Measurements from ENCODE around the gene KRT71.
"Not testable (repeated sequence)": the region's sequence is repeated elsewhere in the genome, so short reads cannot be mapped to it uniquely, and the experiment has no call there.

The KRT71 gene

DNA sequence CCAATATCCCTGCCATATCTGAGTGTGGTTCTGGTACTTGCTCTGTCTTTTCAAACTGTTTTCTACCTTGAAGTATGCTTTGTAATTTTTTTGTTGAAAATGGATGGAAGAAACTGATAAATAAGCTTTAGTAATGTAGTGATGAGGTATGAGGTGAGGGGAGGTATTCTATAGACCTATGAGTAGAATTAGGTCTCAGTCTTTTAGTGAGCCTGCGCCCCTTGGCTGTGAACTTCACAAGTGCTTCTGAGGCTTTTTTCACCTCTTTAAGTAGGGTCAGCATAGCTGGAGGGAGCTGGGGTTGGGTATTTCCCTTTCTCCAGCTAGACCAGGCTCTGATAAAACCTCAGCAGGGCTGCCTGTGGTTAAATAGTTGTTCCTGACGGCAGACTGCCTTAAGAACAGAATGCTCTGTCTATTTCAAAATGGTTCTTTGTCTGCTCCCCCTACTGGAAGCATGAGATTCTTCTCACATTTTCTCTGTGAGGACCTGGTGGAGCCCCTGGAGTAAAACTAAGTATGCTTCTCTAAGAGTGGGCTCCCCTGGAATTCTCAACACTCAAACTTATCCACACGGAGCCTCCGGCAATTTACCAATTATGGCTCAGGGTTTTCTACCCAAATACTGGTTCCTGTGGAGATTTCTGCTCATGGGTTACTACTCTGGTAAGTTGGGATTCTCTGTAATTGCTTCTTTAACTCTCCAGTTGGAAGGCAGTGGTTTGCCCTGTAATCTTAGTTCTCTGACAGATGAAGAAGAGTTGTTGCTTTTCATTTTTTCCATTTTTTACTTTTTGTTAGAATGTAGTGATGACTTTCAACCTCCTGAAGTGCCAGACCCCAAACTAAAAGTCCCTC, 45.9 kb downstream of the KRT71 start:
- no peak overlapping the region for H3K4me3 ChIP-seq (ENCODE audit: low read depth, low read length)
- peak; percentile 48 for DNase-seq (ENCODE audit: low read depth)

DNA sequence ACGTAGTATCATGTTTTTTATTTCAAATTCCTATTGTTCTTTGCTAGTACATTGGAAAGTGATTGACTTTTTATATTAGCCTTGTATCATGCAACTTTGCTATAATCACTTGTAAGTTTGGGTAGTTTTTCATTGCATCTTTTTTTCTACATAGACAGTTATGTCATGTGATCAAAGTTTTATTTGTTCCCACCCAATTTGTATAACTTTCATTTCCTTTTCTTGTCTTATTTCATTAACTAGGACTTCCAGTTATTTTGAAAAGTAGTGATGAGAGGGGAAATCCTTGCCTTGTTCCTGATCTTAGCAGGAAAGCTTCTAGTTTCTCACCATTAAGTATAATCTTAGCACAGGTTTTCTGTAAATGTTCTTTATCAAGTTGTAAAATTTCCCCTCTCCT, 50.1 kb downstream of the KRT71 start:
- no peak overlapping the region for H3K4me3 ChIP-seq (ENCODE audit: low read depth, low read length)
- DNase-seq (ENCODE audit: low read depth) = no peak

DNA sequence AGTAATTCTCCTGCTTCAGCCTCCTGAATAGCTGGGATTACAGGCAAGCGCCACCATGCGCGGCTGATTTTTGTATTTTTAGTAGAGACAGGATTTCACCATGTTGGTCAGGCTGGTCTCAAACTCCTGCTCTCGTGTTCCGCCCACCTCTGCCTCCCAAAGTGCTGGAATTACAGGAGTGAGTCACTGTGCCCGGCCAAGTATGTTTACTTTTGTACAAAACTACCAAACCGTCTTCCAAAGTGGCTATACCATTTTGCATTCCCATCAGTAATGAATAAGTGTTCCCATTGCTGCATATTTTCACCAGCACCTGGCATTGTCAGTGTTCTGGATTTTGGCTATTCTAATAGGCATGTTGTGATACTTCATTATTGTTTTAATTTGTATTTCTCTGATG, 51.5 kb downstream of the KRT71 start:
- DNase-seq (ENCODE audit: low read depth) = no peak
- no peak overlapping the region for H3K4me3 ChIP-seq (ENCODE audit: low read depth, low read length)

DNA sequence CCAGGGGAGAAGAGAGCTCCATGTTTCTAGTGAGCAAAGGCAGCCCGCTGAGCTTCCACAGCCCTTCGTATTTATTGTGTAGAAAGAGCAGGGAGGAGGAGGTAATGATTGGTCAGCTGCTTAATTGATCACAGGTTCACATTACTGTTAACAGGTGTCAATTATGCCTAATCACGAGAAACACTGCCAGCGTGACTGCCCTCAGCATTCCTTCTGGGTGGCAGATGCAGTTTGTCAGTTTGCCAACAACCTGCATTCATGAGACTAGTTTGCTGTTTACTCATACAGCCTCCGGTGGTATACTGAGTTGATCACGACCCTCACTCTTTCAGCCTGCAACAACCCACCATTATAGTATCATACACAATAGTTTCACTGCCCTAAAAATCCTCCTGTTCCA, 52.4 kb downstream of the KRT71 start:
- not testable (repeated sequence) for H3K4me3 ChIP-seq (ENCODE audit: low read depth, low read length); DNase-seq (ENCODE audit: low read depth)

DNA sequence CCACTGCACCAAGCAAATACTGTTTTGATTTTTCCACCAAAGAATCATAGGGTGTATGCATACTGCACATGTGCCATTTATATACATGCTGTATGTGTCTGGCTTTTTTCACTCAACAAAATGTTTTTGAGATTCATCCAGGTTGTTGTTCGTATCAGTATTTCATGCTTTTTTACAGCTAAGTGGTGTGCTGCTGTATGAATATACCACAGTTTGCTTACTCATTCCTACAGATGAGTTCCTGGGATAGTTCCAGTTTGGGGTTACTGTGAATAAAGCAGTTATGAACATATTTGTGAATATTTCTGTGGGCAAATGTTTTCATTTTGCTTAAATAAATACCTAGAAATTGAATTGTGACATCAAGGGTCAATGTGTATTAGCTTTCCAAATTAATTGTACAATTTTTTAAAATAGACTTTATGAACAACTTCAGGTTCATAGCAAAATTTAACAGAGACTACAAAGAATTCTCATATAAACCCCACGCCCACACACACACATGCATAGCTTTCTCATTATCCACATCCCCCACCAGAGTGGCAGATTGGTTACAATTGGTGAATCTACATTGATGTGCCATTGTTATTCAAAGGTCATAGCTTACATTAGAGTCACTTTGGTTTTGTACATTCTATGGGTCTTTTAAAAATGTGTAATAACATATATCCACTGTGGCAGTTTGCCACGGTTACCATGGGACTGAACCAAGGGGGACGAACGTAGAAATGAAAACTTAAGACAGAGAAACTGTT, 53.0 kb downstream of the KRT71 start:
- DNase-seq (ENCODE audit: low read depth) = no peak
- no peak overlapping the region for H3K4me3 ChIP-seq (ENCODE audit: low read depth, low read length)

DNA sequence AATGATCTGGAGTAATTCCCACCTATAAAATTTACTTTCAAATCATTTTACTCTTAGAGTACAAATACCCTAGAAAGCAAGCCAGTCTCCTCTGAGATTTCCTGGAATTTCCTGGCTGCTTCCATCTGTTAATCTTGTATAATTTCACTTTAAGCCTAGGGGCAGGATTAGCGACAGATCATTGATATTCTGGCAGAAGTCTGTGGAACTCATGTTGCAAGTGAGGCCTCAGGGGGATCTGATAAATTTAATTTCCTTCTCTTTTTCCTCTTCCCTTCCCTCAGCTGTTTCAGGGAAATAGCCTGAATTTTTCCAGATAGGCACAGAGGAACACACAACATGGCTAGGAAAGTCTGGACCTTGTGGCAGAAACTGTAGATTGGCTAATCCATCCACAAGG, 54.0 kb downstream of the KRT71 start:
- no peak for DNase-seq (ENCODE audit: low read depth)
- no peak overlapping the region for H3K4me3 ChIP-seq (ENCODE audit: low read depth, low read length)

DNA sequence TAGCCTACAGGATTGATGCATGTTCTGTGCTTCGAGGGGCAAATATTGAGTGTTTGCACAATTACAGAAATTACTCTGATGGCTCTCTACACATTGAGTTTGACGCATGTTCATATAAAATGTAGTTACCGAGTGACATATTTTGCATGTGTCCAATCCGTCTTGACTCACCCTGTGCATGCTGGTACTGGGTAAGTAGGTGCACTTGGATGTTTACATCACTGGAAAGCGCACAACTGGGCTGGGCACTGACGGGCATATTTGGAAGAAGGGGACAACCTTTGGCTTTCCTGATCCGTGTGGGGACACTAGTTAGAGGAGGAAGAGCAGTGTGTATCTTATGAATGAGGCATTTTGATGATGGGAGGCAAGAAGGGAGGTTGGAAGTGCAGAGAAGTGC, 55.0 kb downstream of the KRT71 start:
- no peak for DNase-seq (ENCODE audit: low read depth)
- no peak overlapping the region for H3K4me3 ChIP-seq (ENCODE audit: low read depth, low read length)

DNA sequence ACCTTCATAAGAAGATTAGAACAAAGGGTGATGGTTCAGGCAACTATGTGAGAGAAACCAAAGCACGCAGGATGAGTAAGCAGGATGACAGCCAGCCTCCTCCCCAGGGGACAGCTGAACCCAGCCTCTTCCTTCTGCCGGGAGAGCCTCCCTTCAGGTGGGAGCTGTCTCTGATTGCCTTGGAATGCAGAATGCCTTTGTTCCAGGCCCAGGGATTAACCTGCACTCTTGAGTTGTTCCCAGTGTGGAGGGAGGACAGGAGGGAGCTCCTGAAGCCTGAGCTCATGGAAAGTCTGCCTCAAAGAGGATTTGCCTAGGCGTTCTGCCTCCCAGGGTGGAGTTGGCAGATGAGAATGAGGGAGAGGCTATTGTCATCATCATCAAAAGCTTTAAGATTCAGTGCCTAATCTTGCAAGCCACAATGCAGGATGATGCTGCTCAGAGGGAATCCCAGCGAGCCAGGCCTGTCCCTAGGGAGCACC, 56.3 kb downstream of the KRT71 start:
- no peak overlapping the region for H3K4me3 ChIP-seq (ENCODE audit: low read depth, low read length)

DNA sequence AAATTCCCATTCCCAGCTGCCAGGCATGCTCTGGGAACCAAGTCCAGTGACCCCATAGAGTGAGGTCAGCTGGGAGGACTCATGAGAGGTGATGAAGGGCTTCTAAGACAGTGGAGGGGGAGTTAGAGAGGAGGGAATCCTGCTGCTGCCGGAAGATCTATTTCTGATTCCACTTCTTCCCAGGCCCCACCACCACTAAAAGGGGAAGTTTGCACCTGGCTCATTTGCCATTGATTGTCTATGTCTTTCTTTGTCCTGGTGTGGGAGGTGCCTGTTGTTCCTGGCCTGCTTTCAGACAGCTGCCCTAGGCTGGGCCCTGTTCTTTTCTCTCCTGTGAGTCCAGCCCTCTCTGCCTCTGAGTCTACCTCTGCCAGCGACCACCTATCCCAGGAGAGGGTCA, 56.9 kb downstream of the KRT71 start:
- DNase-seq (ENCODE audit: low read depth) = no peak
- H3K4me3 ChIP-seq (ENCODE audit: low read depth, low read length) = no peak overlapping the region

More for the DNA sequence above, 56.3 kb downstream of the KRT71 start:
- peak; percentile 64 for DNase-seq (ENCODE audit: low read depth)

DNA sequence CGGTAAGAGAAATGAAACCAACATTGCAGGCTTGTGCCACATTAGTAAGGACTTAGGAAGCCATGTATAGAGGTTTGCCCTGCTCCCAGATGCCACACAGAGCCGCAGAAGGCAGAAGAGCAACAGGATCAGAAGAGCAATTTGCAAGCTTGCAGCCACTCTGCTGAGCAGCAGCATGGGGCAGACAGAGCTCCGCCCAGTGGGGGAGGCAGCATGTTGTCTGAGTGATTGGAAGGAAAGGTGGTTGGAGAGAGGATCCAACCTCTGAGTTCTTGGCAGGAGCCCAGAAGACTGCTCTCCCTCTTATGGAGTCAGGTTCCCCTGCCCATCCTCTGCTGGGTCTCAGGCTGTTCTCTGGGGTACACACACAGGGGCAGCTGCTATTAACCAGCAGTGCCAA, 57.6 kb downstream of the KRT71 start:
- no peak overlapping the region for H3K4me3 ChIP-seq (ENCODE audit: low read depth, low read length)
- DNase-seq (ENCODE audit: low read depth) = no peak

DNA sequence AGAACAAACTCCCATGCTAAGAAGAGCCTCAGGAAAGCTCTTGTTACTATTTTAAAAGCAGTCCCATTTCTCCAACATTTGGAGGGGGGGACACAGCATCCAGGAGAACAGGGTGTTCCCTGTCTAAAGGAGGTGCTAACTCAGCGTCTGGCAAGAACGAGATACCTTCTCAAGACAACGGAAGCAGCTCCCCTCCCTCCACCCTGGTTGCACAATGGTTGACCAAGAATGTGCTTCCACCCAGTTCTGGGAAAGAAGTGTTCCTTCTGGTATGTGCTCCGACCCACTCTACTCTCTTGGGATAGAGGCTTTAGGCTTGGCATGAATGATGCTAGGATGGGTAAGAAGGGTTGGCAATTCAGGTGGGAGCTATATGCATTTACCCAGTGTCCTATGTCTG, 58.4 kb downstream of the KRT71 start:
- peak; percentile 76 for DNase-seq (ENCODE audit: low read depth)
- H3K4me3 ChIP-seq (ENCODE audit: low read depth, low read length) = no peak overlapping the region

DNA sequence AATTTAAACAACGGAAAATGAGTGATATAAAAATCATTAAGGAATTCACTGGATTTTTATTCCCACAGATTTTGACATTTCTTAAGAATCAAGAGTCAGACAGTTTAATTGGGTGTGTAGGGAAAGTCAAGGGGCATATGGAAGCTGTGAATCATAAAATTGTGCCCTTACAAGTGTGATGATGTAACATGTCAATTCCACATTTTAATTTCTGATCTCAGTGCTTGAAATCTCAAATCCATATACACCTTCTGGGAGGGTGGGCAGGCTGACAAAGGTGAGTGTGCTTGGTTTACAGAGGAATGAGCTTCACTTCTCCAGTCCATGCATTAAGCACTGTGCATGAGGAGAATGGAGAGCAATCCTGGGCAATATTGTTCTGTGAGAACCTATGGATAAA, 58.8 kb downstream of the KRT71 start:
- no peak for DNase-seq (ENCODE audit: low read depth)
- no peak overlapping the region for H3K4me3 ChIP-seq (ENCODE audit: low read depth, low read length)

Measured in skeletal muscle cell (primary cell).